Right lobe of liver (tissue), 6 donors: ENCODE results near the gene ZBTB7C. TPM values are rescaled to one million over a fixed set of nuclear protein-coding genes. Genes with fewer than 3 reads are reported as not detected.
A peak's percentile ranks its signal among the peaks of the same experiment; 100 is the strongest.

Source experiments
- ATAC-seq, 4 donors: fragments of 200-7000 bp; cut with Tn5 transposase; one replicate each; pipeline ENCODE4 v1.9.1; 2020; ENCODE audit warnings: mild to moderate bottlenecking in 4 of 4, moderate library complexity in 4 of 4
- DNase-seq, 3 donors: peaks; one replicate each; pipeline ENCODE4 v3.0.0-alpha.2; 2020
- H3K27ac ChIP-seq, 3 donors: fragments of 200-600 bp; one replicate each; pipeline ENCODE4 v1.8.0; 2022
- H3K27me3 ChIP-seq, 2 donors: fragments of 200-600 bp; one replicate each; pipeline ENCODE4 v1.8.0; 2022
- H3K36me3 ChIP-seq, 4 donors: fragments of 200-600 bp; sonication (generic) in 1 of 4; one replicate each; pipeline versions ENCODE4 v1.5.1 to v1.8.0; 2017 to 2022; ENCODE audit warnings: control low read depth in 1 of 4
- H3K4me1 ChIP-seq, 4 donors: fragments of 200-600 bp; sonication (generic) in 1 of 4; one replicate each; pipeline versions ENCODE4 v1.5.1 to v1.8.0; 2017 to 2022; ENCODE audit warnings: control low read depth in 1 of 4
- H3K4me3 ChIP-seq, 3 donors: fragments of 200-600 bp; one replicate each; pipeline ENCODE4 v1.8.0; 2022
- H3K9me3 ChIP-seq, 4 donors: fragments of 200-600 bp; sonication (generic) in 1 of 4; one replicate each; pipeline versions ENCODE4 v1.5.1 to v1.8.0; 2017 to 2022; ENCODE audit warnings: control low read depth in 1 of 4
- CTCF ChIP-seq, 4 donors: fragments of 200-600 bp in 3 of 4; fragments of 450-650 bp in 1 of 4; IDR thresholded peaks; one replicate each; pipeline versions ENCODE4 v1.5.1 to v1.8.0; 2016 to 2022; ENCODE audit warnings: antibody characterized with exemption in 4 of 4, mild to moderate bottlenecking in 2 of 4
- POLR2A ChIP-seq: fragments of 450-650 bp; IDR thresholded peaks from one replicate; pipeline ENCODE4 v1.6.1; 2017; ENCODE audit warnings: antibody characterized with exemption, mild to moderate bottlenecking
- WGBS: methylation state at CpG from one replicate; pipeline ENCODE4 v1.1.6; 2018; ENCODE audit warnings: low coverage, low lambda C conversion rate; ENCODE audit not compliant: insufficient coverage; ENCODE audit errors: missing lambda C conversion rate; 5-methylcytosine and 5-hydroxymethylcytosine counted together
- intact Hi-C, 2 donors: fragments of 100-400 bp; cut with DNase I; formaldehyde crosslinking; loops; one replicate each; pipeline versions ENCODE4 v1.11.2 to v1.14.1; 2022
- total RNA-seq, 6 experiments: library from RNA; depleted of rRNA in 2 of 6; stranded (reverse); fragments of >200 nt in 2 of 6; fragmentation: NEBNext Ultra II Directional in 3 of 6; extraction: Animal tissue kit (Norgen Biotek cat#: 25700) in 3 of 6; gene quantifications; one replicate each; pipeline versions ENCODE4 v1.1.0 to v1.2.4, GENCODE V29; 2016 to 2023
- donor health status: DM: no; HTN: yes; CAD: no.
- donor health status: DM: no; HTN: no; CAD: no.
- donor health status: DM: no; HTN: no; CAD: no.
- donor health status: DM: no; HTN: yes; CAD: no.
- donor health status: DM: no; HTN: yes; CAD: no.

Gene ZBTB7C
- total RNA-seq, 6 experiments from 2014 or later = 1.1 to 1.7 (median 1.3) TPM

GRCh38 chr18:48032876-48033789 lies 376.1 kb downstream of the ZBTB7C start:
- no peak for ATAC-seq
- Histone ChIP-seq H3K27me3 (no peaks in the 10 kb centered on the region), H3K4me1 (no peaks in the 10 kb centered on the region), H3K9me3 (no peaks in the 10 kb centered on the region), H3K36me3 (no peaks in the 10 kb centered on the region), H3K4me3 (no peak overlapping the region), H3K27ac (no peak overlapping the region)
- TF ChIP-seq CTCF (IDR thresholded peaks at IDR 0.05) (no peak), POLR2A (no peak)
- DNase-seq = no peak
- 80% methylated on average over 1 of the region's 3 CpGs for WGBS
- intact Hi-C loops = loop anchor here (10.0 kb wide), 2 partner anchors 282 to 312 kb away; no protein-coding TSS in a partner anchor

- no CpG with 5 or more reads among the region's 5 CpGs for WGBS
- no peak for ATAC-seq
These were observed 377.5 kb downstream of the ZBTB7C start for GRCh38 chr18:48031641-48032040.

GRCh38 chr18:48030616-48031480 lies 378.3 kb downstream of the ZBTB7C start:
- Histone ChIP-seq H3K36me3 (no peaks in the 10 kb centered on the region), H3K4me1 (no peaks in the 10 kb centered on the region), H3K4me3 (no peak overlapping the region), H3K27me3 (no peaks in the 10 kb centered on the region), H3K27ac (no peak overlapping the region), H3K9me3 (no peaks in the 10 kb centered on the region)
- intact Hi-C loops = loop anchor here (10.0 kb wide), 2 partner anchors 284 to 314 kb away; no protein-coding TSS in a partner anchor
- TF ChIP-seq CTCF (IDR thresholded peaks at IDR 0.05) = peak; percentile 68 to 85 (median 83)
- no peak for TF ChIP-seq POLR2A
- DNase-seq (peak in 2 of 3 donors; percentile 39 to 74), ATAC-seq (peak; percentile 90 to 95 (median 94))
- 33% methylated on average over 2 of the region's 4 CpGs for WGBS

More at GRCh38 chr18:48031641-48032040, 377.5 kb downstream of the ZBTB7C start:
- Histone ChIP-seq H3K27ac (no peak overlapping the region), H3K9me3 (no peaks in the 10 kb centered on the region), H3K27me3 (no peaks in the 10 kb centered on the region), H3K36me3 (no peaks in the 10 kb centered on the region), H3K4me3 (no peak overlapping the region), H3K4me1 (no peaks in the 10 kb centered on the region)
- intact Hi-C loops = loop anchor here (10.0 kb wide), 2 partner anchors 283 to 313 kb away; no protein-coding TSS in a partner anchor
- no peak for DNase-seq
- TF ChIP-seq POLR2A (no peak), CTCF (IDR thresholded peaks at IDR 0.05) (no peak)

GRCh38 chr18:48029296-48029986 lies 379.7 kb downstream of the ZBTB7C start:
- TF ChIP-seq CTCF (IDR thresholded peaks at IDR 0.05) (no peak), POLR2A (no peak)
- H3K27me3 ChIP-seq = no peaks in the 10 kb centered on the region
- WGBS = no CpG with 5 or more reads among the region's 62 CpGs
- no peaks in the 10 kb centered on the region for H3K36me3 ChIP-seq
- H3K27ac ChIP-seq = no peak overlapping the region
- no peaks in the 10 kb centered on the region for H3K4me1 ChIP-seq
- H3K4me3 ChIP-seq = no peak overlapping the region
- ATAC-seq = no peak
- intact Hi-C loops = loop anchor here (5.0 to 10.0 kb wide), 2 partner anchors 255 to 418 kb away; no protein-coding TSS in a partner anchor
- DNase-seq = no peak
- H3K9me3 ChIP-seq = no peaks in the 10 kb centered on the region
